NCI-H345 treated with DMSO at 0.1 percent for 48 hours (cell line): Measurements from ENCODE around the gene GCN1.
"Not testable (repeated sequence)": the region's sequence is repeated elsewhere in the genome, so short reads cannot be mapped to it uniquely, and the experiment has no call there.

Source experiments
- DNase-seq: peaks from one replicate; lab custom pipeline; 2025; ENCODE audit not compliant: unreplicated experiment; lab: John Stamatoyannopoulos, UW

The GCN1 gene

GRCh38 chr12:120214626-120215356, 20.3 kb upstream of the GCN1 start:
- no peak for DNase-seq

GRCh38 chr12:120213758-120214157, 19.2 kb upstream of the GCN1 start:
- no peak for DNase-seq

DNA sequence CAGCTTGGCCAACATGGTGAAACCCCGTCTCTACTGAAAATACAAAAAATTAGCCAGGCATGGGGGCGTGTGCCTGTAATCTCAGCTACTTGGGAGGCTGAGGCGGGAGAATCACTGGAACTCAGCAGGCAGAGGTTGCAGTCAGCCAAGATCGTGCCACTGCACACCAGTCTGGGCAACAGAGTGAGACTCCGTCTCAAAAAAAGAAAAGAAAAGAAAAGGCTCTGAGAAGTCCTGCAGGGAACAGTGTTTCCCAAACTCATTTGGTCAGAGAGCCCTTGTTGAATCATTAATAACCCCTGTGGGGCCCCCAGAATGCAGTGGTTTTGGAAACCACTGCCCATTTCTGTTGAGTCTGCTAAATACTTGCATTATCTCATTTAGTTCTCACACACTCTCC, 18.7 kb upstream of the GCN1 start:
- not testable (repeated sequence) for DNase-seq

DNA sequence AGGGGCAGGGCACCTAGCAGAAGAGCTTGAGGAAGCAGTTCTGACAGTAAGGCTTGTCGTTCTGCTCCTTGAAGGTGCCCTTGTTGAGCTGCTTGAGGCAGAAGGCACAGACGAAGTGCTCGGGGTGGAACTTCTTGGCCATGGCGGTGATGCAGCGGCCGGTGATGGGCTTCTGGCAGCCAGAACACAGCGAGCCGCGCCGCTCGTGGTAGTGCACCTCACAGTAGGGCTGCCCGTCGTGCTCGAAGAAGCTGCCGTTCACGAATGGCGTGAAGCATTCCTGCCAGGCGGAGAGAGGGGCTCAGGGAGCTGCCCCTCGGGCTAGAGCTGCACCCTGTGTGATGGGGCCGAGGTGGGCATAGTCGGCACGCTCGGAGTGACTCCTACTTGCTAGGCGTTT, 17.8 kb upstream of the GCN1 start:
- no peak for DNase-seq

DNA sequence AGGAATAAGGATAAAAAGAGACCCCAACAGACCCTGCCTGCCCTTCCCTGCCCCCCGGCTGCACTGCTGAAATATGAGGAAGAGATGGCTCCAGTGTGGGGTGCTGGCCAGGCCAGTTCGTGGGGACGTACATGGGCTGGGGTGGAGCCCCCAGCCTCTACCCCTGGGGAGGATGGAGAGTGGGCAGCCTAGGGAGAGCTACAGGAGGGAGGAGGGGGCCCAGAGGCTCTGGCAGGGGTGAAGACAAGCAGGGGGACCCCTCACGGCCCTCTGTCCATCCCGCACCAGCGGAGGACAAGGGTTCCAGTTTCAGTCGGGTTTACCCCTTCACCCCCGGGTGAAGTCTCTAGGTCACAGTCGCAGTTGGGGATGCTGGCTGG, 17.4 kb upstream of the GCN1 start:
- DNase-seq: no peak

GRCh38 chr12:120211243-120211903, 16.9 kb upstream of the GCN1 start:
- DNase-seq: no peak

DNA sequence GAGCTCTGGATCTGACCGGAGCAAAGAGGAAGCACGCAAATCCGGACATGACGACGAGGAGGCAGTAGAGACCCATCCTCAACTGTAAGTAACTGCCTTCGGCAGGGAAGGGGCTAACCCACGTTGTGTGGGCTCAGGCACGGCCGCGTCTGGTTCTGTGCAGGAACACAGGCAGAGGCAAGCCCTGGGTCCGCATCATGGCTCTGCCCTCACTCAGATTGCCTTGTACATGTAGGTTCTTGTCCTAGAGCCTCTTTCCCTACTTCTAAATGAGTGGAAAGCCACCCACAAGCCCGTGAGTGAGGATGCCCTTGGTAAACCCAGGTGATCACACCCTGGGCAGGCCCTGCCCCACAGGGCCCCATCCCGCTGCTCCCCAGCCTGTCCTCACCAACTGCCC, 15.3 kb upstream of the GCN1 start:
- DNase-seq: no peak

DNA sequence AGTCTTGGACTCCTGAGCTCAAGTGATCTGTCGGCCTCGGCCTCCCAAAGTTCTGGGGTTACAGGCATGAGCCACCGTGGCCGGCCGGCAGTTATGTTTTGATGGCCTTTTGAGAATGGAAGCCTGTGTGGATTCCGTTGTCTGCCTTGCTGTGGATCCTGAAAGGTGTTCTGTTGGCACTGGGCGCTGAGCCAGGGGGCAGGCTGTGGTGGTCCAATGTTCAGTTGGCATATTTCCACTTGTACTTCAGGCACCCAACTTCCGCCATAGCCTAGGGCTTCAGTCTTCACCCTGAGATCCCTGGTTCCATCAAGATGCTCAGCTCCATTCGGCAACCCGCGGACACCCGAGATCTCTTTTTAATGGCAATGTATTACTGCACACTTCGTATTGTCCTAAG, 12.7 kb upstream of the GCN1 start:
- DNase-seq: no peak

GRCh38 chr12:120206781-120207180, 12.3 kb upstream of the GCN1 start:
- DNase-seq: not testable (repeated sequence)

- DNase-seq: no peak
These were observed 11.7 kb upstream of the GCN1 start for GRCh38 chr12:120206228-120206627.

GRCh38 chr12:120204171-120204570, 9.7 kb upstream of the GCN1 start:
- no peak for DNase-seq

GRCh38 chr12:120200364-120200800, 5.9 kb upstream of the GCN1 start:
- DNase-seq: no peak

GRCh38 chr12:120199595-120200306, 5.2 kb upstream of the GCN1 start:
- no peak for DNase-seq

- DNase-seq: no peak
These were observed 4.5 kb upstream of the GCN1 start for GRCh38 chr12:120199025-120199424.

- no peak for DNase-seq
These were observed 3.0 kb upstream of the GCN1 start for GRCh38 chr12:120197542-120197887.

DNA sequence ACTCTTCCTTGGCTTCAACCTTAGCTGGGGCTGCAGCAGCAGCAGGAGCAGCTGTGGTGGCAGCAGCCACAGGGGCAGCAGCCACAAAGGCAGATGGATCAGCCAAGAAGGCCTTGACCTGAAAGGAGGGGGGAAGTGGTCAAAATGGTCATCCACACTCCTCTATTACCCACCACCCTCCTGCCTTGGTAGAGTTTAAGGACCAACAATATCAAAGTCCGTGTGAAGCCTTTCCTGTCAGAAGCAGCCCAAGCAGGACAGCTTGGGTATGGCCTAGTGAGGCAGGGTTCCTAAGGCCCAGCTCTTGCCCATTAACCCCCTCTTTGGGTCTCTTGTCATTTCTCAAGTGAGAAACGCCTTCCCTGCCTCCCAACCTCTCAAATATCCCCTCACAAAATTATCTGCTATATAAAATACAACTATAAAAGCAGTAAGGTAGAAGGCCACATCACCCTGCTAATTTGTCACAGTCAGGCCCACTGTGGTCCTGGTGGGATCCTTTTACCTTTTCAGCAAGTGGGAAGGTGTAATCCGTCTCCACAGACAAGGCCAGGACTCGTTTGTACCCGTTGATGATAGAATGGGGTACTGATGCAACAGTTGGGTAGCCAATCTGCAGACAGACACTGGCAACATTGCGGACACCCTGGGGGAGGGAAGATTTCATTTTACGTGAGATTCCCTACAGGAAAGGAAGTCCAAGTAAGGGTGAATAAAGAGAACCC, 2.5 kb upstream of the GCN1 start:
- not testable (repeated sequence) for DNase-seq

- DNase-seq: no peak
These were observed 1.8 kb upstream of the GCN1 start for GRCh38 chr12:120196363-120196762.

GRCh38 chr12:120194226-120194533, 335 bp downstream of the GCN1 start:
- no peak for DNase-seq

GRCh38 chr12:120193286-120193685, 1.2 kb downstream of the GCN1 start:
- DNase-seq: not testable (repeated sequence)

- DNase-seq: no peak
These were observed 3.5 kb downstream of the GCN1 start for GRCh38 chr12:120190985-120191480.

- DNase-seq: no peak
These were observed 4.1 kb downstream of the GCN1 start for GRCh38 chr12:120190386-120190785.

DNA sequence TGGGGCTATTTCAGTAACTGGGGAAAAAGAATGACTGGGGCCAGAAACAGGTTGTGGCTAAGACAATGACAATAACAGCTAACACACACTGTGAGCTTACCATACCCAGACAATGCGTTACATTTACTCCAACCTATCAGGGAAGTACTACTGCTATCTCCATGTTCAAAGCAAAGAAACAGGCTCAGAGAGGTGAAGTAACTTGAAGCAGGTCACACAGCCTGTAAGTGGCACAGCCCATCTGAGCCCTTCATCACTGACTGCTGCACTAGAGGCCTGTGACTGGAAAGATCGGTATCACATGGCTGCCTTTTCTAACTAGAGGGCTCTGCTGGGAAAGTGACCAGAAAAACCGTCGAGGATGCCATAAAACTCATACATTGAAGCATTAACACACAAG, 7.9 kb downstream of the GCN1 start:
- no peak for DNase-seq
